ENCODE data around the gene UBP1. TPM values are rescaled to one million over a fixed set of nuclear protein-coding genes. Genes with fewer than 3 reads are reported as not detected.

UBP1 gene
- polyA plus RNA-seq (2013, experiment 1 of 2) = 63.1 TPM
- 69.1 TPM for polyA plus RNA-seq (2013, experiment 2 of 2)

GRCh38 chr3:33440328-33441224, at the start of gene UBP1:
UBP1 (minus strand) TSS chr3:33440405; CDS start chr3:33439848, 557 bp downstream.
- H3K4me1 ChIP-seq (ENCODE audit: control insufficient read depth, low read depth, low read length) = peaks cover 3% of the 10 kb centered on the region

GRCh38 chr3:33488683-33489082, 48.5 kb upstream of the UBP1 start:
- Histone ChIP-seq H3K27ac (ENCODE audit: low read depth, low read length) (no peak overlapping the region), H3K56ac (ENCODE audit: low read length) (no peak overlapping the region), H2BK15ac (replicated peaks; ENCODE audit: low read depth) (no peak overlapping the region), H3K36me3 (ENCODE audit: control insufficient read depth, insufficient read depth, low read length) (no peaks in the 10 kb centered on the region), H2BK120ac (ENCODE audit: low read depth, low read length) (no peak overlapping the region), H3K79me1 (ENCODE audit: low read length) (no peaks in the 10 kb centered on the region), H4K5ac (ENCODE audit: low read length) (no peak overlapping the region), H4K8ac (ENCODE audit: low read depth, low read length) (no peak overlapping the region), H3K9ac (ENCODE audit: low read length) (no peak overlapping the region), H3K4ac (ENCODE audit: low read depth, low read length) (no peak overlapping the region), H3K4me2 (ENCODE audit: low read length) (no peak overlapping the region), H3K27me3 (ENCODE audit: insufficient read depth, low read length, poor library complexity) (no peaks in the 10 kb centered on the region), H3K18ac (ENCODE audit: low read length) (no peak overlapping the region), H3K23ac (ENCODE audit: low read length) (no peak overlapping the region), H3K79me2 (ENCODE audit: control insufficient read depth, insufficient read depth, low read length) (no peaks in the 10 kb centered on the region), H2AK5ac (ENCODE audit: low read length) (no peak overlapping the region), H2BK5ac (ENCODE audit: low read length) (no peak overlapping the region), H3K4me3 (ENCODE audit: low read length) (no peak overlapping the region), H3K4me1 (ENCODE audit: control insufficient read depth, low read depth, low read length) (no peaks in the 10 kb centered on the region)
- DNase-seq = no peak
- WGBS (ENCODE audit: extremely low coverage, insufficient coverage, low lambda C conversion rate) = no CpG with 5 or more reads among the region's 1 CpG

More at GRCh38 chr3:33440328-33441224, at the start of gene UBP1:
- Histone ChIP-seq H3K36me3 (ENCODE audit: control insufficient read depth, insufficient read depth, low read length) (no peaks in the 10 kb centered on the region), H3K27me3 (ENCODE audit: insufficient read depth, low read length, poor library complexity) (no peaks in the 10 kb centered on the region), H4K5ac (ENCODE audit: low read length) (peak within 1 kb of the TSS; percentile 60), H3K4me2 (ENCODE audit: low read length) (peak within 1 kb of the TSS; percentile 98), H3K79me1 (ENCODE audit: low read length) (peaks cover 2% of the 10 kb centered on the region), H2BK15ac (replicated peaks; ENCODE audit: low read depth) (no peak within 1 kb of the TSS), H3K4ac (ENCODE audit: low read depth, low read length) (peak within 1 kb of the TSS; percentile 90), H3K79me2 (ENCODE audit: control insufficient read depth, insufficient read depth, low read length) (peaks cover 30% of the 10 kb centered on the region), H4K8ac (ENCODE audit: low read depth, low read length) (peak within 1 kb of the TSS; percentile 17), H2BK120ac (ENCODE audit: low read depth, low read length) (no peak within 1 kb of the TSS), H3K23ac (ENCODE audit: low read length) (peak within 1 kb of the TSS; percentile 95), H3K9ac (ENCODE audit: low read length) (peak within 1 kb of the TSS; percentile 98), H2BK5ac (ENCODE audit: low read length) (peak within 1 kb of the TSS; percentile 74), H3K56ac (ENCODE audit: low read length) (peak within 1 kb of the TSS; percentile 98), H2AK5ac (ENCODE audit: low read length) (no peak within 1 kb of the TSS), H3K27ac (ENCODE audit: low read depth, low read length) (peak within 1 kb of the TSS; percentile 99), H3K4me3 (ENCODE audit: low read length) (peak within 1 kb of the TSS; percentile 84), H3K18ac (ENCODE audit: low read length) (peak within 1 kb of the TSS; percentile 77)
- peak; percentile 100 for DNase-seq
- WGBS (ENCODE audit: extremely low coverage, insufficient coverage, low lambda C conversion rate) = no CpG with 5 or more reads among the region's 68 CpGs

- no peak overlapping the region for H3K4ac ChIP-seq (ENCODE audit: low read depth, low read length)
- no peak overlapping the region for H3K4me2 ChIP-seq (ENCODE audit: low read length)
- H3K79me2 ChIP-seq (ENCODE audit: control insufficient read depth, insufficient read depth, low read length) = no peaks in the 10 kb centered on the region
- no peak overlapping the region for H2AK5ac ChIP-seq (ENCODE audit: low read length)
- no peaks in the 10 kb centered on the region for H3K4me1 ChIP-seq (ENCODE audit: control insufficient read depth, low read depth, low read length)
- no peak overlapping the region for H3K9ac ChIP-seq (ENCODE audit: low read length)
- no peaks in the 10 kb centered on the region for H3K36me3 ChIP-seq (ENCODE audit: control insufficient read depth, insufficient read depth, low read length)
- H4K5ac ChIP-seq (ENCODE audit: low read length) = no peak overlapping the region
- H2BK5ac ChIP-seq (ENCODE audit: low read length) = no peak overlapping the region
- no CpG with 5 or more reads among the region's 2 CpGs for WGBS (ENCODE audit: extremely low coverage, insufficient coverage, low lambda C conversion rate)
- H3K18ac ChIP-seq (ENCODE audit: low read length) = no peak overlapping the region
- H2BK15ac ChIP-seq (replicated peaks; ENCODE audit: low read depth) = no peak overlapping the region
- no peaks in the 10 kb centered on the region for H3K79me1 ChIP-seq (ENCODE audit: low read length)
- no peaks in the 10 kb centered on the region for H3K27me3 ChIP-seq (ENCODE audit: insufficient read depth, low read length, poor library complexity)
- peak; percentile 18 for DNase-seq
- no peak overlapping the region for H3K56ac ChIP-seq (ENCODE audit: low read length)
- no peak overlapping the region for H2BK120ac ChIP-seq (ENCODE audit: low read depth, low read length)
- no peak overlapping the region for H3K23ac ChIP-seq (ENCODE audit: low read length)
- no peak overlapping the region for H3K27ac ChIP-seq (ENCODE audit: low read depth, low read length)
- H3K4me3 ChIP-seq (ENCODE audit: low read length) = no peak overlapping the region
- no peak overlapping the region for H4K8ac ChIP-seq (ENCODE audit: low read depth, low read length)
These were observed 48.0 kb upstream of the UBP1 start for GRCh38 chr3:33488246-33488645.

GRCh38 chr3:33482111-33482521, 41.9 kb upstream of the UBP1 start:
- no peak for DNase-seq
- Histone ChIP-seq H3K56ac (ENCODE audit: low read length) (no peak overlapping the region), H3K27me3 (ENCODE audit: insufficient read depth, low read length, poor library complexity) (no peaks in the 10 kb centered on the region), H4K8ac (ENCODE audit: low read depth, low read length) (no peak overlapping the region), H3K18ac (ENCODE audit: low read length) (no peak overlapping the region), H3K79me2 (ENCODE audit: control insufficient read depth, insufficient read depth, low read length) (no peaks in the 10 kb centered on the region), H3K79me1 (ENCODE audit: low read length) (no peaks in the 10 kb centered on the region), H3K36me3 (ENCODE audit: control insufficient read depth, insufficient read depth, low read length) (no peaks in the 10 kb centered on the region), H2AK5ac (ENCODE audit: low read length) (no peak overlapping the region), H2BK5ac (ENCODE audit: low read length) (no peak overlapping the region), H3K4me1 (ENCODE audit: control insufficient read depth, low read depth, low read length) (no peaks in the 10 kb centered on the region), H2BK120ac (ENCODE audit: low read depth, low read length) (no peak overlapping the region), H3K27ac (ENCODE audit: low read depth, low read length) (no peak overlapping the region), H3K4ac (ENCODE audit: low read depth, low read length) (no peak overlapping the region), H2BK15ac (replicated peaks; ENCODE audit: low read depth) (no peak overlapping the region), H4K5ac (ENCODE audit: low read length) (no peak overlapping the region), H3K4me2 (ENCODE audit: low read length) (no peak overlapping the region), H3K23ac (ENCODE audit: low read length) (no peak overlapping the region), H3K4me3 (ENCODE audit: low read length) (no peak overlapping the region), H3K9ac (ENCODE audit: low read length) (no peak overlapping the region)
- WGBS (ENCODE audit: extremely low coverage, insufficient coverage, low lambda C conversion rate) = no CpG with 5 or more reads among the region's 1 CpG

GRCh38 chr3:33474896-33475295, 34.7 kb upstream of the UBP1 start:
- Histone ChIP-seq H3K27me3 (ENCODE audit: insufficient read depth, low read length, poor library complexity) (no peaks in the 10 kb centered on the region), H3K4me2 (ENCODE audit: low read length) (no peak overlapping the region), H2BK120ac (ENCODE audit: low read depth, low read length) (no peak overlapping the region), H3K23ac (ENCODE audit: low read length) (no peak overlapping the region), H3K4ac (ENCODE audit: low read depth, low read length) (no peak overlapping the region), H3K4me1 (ENCODE audit: control insufficient read depth, low read depth, low read length) (no peaks in the 10 kb centered on the region), H4K8ac (ENCODE audit: low read depth, low read length) (no peak overlapping the region), H3K79me1 (ENCODE audit: low read length) (no peaks in the 10 kb centered on the region), H3K56ac (ENCODE audit: low read length) (no peak overlapping the region), H3K9ac (ENCODE audit: low read length) (no peak overlapping the region), H3K27ac (ENCODE audit: low read depth, low read length) (no peak overlapping the region), H3K18ac (ENCODE audit: low read length) (no peak overlapping the region), H4K5ac (ENCODE audit: low read length) (no peak overlapping the region), H3K79me2 (ENCODE audit: control insufficient read depth, insufficient read depth, low read length) (no peaks in the 10 kb centered on the region), H3K36me3 (ENCODE audit: control insufficient read depth, insufficient read depth, low read length) (no peaks in the 10 kb centered on the region), H3K4me3 (ENCODE audit: low read length) (no peak overlapping the region), H2BK5ac (ENCODE audit: low read length) (no peak overlapping the region), H2BK15ac (replicated peaks; ENCODE audit: low read depth) (no peak overlapping the region), H2AK5ac (ENCODE audit: low read length) (no peak overlapping the region)
- no peak for DNase-seq
- no CpG with 5 or more reads among the region's 2 CpGs for WGBS (ENCODE audit: extremely low coverage, insufficient coverage, low lambda C conversion rate)
